ENCODE data around the gene KLHL42.
"Not testable (repeated sequence)": the region's sequence is repeated elsewhere in the genome, so short reads cannot be mapped to it uniquely, and the experiment has no call there.

KLHL42 gene

DNA sequence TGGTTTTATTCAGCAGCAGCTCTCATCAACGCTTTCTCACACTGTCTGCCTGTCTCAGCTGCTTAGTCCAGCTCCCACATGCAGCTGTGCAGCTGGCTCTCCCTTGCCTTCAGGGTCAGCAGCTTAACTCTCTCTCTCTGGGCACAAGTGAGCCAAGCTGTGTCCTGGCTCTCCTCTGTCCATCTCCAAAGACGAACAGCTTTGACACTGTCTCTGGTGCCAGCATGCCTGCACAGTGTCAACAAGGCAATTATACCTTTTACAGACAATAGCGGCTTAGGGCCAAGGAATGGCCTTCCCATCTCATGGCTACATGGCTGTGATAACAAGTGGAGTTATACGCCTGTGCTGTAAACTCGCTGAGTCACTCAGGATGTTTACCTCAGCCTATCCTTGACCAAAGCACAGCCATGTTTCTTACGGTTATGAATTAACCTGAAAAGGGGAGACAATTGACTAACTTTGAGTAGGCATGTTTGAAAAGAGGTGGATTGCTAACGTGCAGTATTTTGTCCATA is 38.4 kb downstream of the KLHL42 start:
- no peak for DNase-seq

DNA sequence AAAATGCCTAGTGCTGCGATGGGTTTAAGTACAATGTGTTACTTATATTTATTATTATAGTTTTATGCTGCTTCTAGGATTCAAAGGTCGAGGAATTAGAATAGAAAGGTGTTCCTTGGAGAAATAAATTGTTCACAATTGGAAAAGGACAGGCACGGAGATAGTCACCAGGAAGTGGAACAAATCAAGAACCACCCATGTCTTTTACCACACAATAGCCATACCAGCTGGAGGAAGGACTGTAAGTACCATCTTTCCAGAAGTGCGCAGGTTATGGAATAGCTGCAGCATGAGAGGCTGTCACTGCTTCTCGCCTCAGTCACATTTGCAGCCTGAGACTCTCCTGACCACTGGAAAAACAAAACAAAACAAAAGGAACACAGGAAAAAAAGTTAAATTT is 40.5 kb downstream of the KLHL42 start:
- DNase-seq, result no peak

DNA sequence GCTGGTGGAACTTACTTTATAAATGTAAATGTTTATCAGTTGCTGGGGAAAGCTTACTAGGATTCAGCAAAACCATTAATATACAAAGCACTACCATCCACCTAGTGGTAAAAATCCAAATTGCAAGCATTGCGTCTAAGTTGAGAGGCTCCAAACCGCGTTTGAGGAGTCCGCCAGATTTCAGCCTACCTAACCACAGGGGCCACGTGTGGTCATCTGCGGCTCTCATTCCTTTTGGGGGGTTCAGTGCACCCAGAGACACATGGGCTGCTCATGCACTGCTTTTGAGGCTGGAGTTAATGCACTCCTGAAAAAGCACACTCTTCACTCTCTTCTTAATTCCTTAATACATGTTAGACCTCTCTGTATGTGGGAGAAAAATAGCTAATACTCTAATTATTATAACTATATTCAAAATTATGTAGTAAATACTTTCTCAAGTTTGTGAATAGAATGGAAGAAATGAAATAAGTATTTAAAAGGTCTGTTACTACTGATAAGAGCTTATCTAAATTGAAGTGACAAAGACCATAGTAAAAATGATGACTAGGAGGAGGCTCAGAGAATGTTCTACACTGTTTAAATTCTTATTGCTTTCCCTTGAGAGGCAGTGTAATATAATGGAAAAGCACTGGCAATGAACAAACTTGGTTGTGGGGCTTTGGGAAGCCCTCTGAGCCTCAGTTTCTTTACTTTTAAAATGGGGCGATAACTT is 41.4 kb downstream of the KLHL42 start:
- peak; percentile 67 for DNase-seq

DNA sequence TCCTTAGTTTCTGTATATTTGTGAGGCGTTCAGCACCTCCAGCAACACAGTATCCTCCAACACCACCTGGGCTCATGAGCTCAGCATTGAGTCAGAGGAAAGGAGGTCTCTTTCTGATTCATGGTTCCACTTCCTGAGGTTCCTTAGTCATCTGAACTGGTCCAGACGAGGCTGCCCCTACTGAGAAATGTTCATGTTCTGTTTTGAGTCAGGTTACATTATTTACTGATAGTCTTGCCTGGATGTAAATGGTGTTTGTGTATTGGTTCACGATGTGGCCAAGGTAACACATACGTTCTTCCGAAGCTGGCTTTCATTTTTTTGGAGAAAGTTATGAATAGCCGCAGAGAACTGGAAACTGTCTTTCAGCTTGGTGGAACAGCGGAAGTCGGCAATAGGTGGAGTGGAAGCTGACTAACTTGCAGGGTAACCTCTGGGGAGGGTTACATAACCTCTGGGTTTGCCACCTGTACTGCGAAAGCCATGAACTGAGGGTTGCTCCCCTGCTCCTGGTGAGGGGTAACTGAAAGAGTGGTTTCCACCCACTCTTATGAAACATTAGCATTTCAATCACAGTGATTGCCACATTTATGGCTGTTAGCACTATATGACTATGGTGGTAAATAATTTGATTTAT is 42.2 kb downstream of the KLHL42 start:
- DNase-seq, result peak; percentile 56

DNA sequence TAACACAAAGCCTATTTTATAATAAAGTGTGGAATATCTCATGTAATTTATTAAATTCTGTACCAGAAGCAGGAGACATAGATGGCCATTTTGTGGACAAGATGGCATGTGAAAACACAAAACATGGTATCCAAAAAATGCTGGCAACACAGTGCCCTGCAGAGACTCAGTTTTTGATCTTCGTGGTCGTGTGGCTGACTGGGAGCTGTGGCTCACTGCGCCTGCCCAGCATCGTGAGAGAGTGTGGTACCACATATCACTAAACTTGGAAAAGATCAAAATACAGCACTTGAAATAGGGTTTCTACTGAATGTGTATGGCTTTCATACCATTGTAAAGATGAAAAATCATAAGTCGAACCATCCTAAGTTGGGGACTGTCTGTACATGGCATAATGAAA is 43.0 kb downstream of the KLHL42 start:
- peak; percentile 37 for DNase-seq

DNA sequence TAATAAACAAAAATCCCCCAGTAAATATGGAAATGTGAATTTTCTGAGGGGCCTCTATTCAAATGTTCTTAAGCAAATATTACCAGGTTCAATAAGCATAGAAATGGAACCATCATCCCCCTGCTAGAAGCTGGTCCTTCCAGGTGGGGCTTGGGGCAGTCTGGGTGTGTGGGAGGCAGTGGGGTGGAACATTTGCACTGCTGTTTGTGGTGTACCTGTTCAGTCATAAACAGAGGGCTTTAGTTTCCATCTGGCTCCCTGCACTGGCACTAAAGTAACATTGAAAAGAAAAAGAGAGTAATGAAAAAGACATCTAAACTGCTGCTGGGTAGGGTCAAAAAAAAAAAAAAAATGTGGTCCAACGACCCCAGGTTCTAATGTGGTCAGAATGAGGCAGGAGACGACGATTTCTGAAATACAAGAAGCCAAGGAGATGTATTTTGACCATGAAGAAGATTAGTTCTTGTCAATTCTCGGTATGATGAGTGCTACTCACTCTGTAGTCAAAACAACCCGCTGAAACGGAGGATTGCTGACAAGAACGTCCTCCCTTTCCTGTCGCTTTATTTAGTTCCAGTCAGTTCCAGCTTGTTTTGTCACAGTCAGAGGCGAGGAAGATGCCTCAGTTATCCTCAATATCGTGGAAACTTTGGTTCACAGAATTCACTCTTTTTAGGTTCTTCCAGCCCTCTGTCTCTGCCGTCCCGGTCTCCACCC is 44.3 kb downstream of the KLHL42 start:
- DNase-seq, result no peak

DNA sequence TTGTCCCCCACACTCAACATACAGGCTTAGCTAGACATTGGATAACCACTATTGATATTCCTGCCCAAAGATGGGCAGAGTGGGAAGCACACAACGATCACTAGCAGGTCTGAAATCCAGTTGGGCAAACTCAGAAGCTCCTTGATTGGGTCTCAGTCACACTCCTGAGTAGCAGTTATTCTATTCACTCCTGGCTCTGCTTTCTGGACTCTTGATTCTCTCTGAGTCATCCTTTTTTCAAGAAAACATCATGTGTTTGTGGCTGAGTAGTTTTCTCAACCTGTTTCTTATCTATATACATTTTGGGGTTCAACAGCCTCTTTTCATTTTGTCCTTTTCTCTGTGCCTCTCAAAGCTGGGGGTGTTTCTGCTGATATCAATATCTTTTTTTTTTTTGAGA is 46.0 kb downstream of the KLHL42 start:
- no peak for DNase-seq

DNA sequence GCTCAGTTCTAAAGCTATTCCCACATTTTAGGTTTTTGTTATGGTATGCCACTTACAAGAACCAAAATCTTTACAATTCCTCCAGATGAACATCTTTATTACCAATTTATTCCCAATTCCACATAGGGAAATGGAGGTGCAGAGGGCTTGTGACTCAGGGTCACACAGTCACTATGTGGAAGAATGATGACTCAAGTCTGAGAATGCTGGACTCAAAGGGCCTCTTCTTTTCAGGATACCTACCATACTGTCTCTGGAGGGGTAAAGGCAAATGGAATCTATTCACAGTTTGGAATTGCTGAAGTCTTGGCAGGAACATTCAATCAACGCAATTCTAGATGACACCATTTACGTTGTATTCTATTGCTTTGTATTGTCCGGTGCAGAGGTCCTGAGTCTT is 48.2 kb downstream of the KLHL42 start:
- no peak for DNase-seq

DNA sequence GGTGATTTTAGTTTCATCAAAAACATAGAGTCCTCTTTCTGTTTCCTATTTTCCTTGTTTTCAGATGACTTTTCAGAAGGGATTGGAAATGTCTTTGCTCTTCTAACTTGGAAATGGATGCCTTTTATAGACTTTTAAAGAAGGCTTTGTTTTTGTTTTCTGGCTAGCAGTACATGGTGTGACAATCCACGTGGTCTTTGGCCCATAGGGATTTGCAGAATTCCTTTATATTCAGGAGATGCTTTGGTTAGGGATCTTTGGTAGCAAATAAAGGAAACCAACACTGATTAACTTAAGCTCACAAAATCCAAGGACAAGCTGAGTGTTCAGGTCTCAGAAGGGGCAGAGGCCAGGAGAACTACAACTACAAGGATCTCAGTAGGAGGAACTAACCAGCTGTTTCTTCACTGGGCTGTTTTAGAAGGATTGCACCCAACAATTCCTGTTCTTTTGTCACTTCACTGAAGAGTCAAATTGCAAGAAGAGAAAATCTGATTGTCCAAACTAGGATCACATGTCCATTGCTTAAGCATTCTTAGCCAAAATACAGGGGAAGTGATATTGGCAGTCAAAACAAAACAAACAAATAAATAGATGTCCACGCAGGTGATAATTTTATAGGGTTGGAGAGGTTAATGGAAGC is 58.6 kb downstream of the KLHL42 start:
- DNase-seq, result no peak

DNA sequence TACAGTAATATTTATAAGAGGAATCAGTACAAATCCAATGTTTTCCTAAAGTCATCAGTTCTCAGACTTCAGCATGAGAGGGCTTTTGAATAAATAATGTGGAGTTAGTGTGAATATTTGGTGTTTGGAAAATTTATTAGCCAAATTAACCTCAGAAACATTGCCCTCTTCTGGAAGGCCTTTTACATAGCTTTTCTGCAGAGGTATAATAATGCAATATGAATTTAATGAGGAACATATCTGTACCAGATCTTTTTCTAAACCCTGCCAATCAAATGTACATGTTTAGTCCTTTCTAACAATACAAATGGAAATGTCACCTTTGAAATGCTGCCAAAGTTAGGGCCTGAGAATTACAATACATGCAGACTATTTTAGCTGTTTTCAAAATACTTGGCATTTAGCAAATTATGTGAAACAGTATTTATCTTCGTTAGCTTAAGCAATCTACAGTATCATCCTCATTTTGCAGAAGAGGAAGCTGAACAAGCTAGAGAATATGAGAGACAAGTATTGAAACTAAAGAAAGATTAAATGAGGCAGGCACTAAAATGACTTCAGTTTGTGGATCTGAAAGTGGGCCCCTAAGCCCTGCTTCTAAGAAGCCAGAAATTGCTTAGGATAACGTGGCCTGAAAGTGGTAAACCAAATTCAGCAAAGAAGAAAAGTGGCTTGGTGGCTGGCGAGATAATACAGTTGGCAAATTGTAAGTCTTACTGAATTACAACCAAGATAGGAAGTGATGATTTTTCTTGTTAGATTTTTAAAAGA is 60.4 kb downstream of the KLHL42 start:
- no peak for DNase-seq

DNA sequence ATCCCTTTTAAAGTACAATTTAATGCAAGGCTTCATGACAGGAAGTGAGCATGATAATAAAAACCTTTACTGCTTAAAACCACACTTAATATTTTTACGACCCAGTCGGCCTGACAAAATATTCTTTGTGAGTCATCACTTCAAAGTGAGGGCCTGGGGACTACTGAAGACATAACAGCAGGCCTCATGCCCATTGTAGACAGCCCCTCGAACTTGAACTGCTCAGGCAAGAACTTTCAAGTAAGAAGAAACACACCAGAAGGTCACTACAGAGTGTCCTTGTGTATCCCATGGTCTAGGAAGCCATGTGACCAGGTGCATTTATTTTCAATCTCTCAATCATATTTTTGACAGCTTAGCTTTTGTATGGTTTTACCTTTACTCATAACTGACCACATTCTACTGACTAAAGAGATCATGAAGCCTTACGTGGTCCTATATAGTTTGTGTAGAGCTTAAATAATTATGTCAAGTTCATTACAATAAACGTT is 61.4 kb downstream of the KLHL42 start:
- no peak for DNase-seq

DNA sequence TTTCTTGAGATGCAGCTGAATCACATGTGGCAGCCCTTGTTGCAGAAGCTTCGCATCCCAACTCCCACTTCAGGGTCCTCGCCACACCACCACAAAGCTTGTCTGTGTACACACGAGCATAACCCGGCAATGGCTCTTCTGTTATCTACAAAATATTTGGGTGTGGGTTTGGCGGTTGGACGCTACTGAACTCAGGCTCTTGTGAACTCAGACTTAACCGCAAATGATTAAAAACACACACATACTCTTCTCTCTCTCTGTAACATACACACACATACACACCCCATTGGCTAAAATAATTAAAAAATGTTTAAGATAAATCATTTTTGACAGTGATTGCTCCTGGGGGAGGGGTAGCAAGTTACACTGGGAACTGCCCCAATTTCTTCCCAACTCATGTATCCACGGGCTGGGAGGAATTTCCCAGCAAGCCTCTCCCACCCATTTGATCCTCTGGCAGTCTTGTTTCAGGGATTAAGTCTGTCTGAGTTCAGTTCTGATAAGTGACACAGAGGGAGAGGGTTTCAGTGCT is 63.7 kb downstream of the KLHL42 start:
- no peak for DNase-seq

DNA sequence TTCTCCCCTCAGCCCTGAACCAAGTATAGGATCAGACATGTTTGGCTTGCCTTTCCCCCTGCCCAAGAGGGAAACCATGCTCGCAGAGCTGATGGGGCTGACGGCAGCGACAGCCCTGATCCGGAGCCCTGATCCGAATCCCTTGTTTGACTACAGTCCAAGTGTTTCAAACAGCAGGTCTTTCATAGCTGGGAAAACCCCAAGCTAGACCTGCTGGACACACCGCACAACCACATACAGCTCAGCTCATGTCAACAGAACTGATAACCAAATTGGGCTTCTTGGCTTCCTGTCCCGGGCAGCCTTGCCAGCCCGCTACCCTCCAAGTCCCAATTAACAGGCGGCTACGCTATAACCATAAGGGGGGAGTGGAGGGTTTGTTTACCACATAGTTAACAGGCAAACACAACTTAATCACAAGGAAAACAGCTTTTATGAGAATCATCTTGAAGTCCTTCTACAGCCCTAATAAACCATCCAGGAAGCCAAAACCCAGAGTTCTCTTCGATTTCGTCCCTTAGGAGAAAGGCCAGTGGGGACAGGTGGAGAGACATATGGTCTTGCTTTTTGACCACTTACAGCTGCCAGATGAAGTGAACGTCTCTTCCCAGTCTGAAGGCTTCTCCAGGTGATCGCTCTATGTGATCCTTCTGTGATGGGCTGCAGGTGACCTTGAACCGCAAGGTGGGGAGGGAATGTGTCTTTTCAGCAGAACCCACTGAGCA is 64.5 kb downstream of the KLHL42 start:
- DNase-seq, result no peak

DNA sequence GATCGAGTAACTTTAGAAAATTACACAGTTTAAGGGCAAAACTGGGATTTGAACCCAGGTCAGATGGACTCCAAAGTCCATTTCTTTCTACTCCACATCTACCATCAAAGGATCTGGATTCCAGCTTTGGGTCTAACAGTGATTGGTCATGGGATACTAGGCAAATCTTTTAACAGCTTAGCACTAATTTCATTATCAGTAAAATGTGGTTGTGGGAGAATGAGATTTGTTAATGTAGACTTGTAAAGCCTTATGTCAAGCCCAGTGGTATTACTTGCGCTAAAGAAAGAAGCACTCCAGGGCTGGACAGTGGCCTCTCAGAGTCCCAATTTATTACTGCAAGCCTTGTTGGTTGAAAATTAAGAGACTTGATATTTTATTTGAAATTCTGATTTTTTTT is 65.2 kb downstream of the KLHL42 start:
- no peak for DNase-seq

DNA sequence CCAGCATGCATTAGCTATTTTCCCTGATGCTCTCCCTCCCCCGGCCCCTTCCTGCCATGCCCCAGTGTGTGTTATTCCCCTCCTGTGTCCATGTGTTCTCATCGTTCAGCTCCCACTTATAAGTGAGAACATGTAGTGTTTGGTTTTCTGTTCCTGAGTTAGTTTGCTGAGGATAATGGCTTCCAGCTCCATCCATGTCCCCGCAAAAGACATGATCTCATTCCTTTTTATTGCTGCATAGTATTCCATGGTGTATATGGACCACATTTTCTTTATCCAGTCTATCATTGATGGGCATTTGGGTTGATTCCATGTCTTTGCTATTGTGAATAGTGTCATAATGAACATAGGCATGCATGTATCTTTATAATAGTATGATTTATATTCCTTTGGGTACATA is 65.7 kb downstream of the KLHL42 start:
- not testable (repeated sequence) for DNase-seq

DNA sequence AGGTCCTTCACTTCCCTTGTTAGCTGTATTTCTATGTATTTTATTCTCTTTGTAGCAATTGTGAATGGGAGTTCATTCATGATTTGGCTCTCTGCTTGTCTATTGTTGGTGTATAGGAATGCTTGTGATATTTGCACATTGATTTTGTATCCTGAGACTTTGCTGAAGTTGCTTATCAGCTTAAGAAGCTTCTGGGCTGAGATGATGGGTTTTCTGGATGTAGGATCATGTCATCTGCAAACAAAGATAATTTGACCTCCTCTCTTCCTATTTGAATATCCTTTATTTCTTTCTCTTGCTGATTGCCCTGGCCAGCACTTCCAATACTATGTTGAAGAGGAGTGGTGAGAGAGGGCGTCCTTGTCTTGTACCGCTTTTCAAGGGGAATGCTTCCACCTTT is 67.3 kb downstream of the KLHL42 start:
- not testable (repeated sequence) for DNase-seq

DNA sequence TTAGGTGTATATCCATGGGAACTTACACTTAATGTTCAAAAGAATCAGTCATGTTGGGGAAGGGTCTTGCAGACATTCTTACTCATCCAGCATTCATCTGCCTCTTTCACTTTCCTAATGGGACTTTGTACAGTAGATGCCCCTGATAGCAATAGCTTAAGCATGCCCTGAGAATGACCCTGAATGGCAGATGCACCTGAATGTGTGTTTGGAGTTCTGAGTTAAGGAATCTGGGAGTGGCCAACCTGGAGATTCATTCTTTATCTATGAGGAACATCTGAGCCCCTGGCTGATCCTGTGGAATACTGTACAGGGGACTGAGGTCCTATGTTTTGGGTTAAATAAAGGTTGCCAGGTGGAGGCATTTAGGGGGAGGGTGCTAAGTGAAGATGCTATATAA is 71.3 kb downstream of the KLHL42 start:
- DNase-seq, result no peak

DNA sequence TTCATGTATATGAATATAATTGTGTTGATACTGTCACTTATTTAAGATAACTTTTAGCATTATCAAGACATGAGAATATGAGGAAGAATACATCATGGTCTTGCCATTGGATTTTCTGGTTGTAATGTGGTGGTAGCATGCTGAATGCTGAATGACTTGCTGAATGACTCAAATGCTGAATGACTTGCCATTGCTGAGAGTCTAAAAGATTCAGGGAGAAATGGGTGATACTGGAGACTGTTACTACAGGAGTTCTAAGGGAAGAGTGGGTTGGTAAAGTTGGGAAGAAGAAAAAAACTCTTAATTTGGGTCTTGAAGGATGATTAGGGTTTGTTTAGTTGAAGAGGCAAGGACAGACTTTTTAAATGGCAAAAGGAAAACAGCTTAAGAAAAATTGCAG is 72.1 kb downstream of the KLHL42 start:
- DNase-seq, result no peak

Measured in islet precursor cell (in vitro differentiated cells).